DMS 273 (cell line): Measurements from ENCODE around the gene TRIM2.
"Not testable (repeated sequence)": the region's sequence is repeated elsewhere in the genome, so short reads cannot be mapped to it uniquely, and the experiment has no call there.

Experiments
- DNase-seq: peaks from one replicate; lab custom pipeline; 2025; ENCODE audit not compliant: unreplicated experiment; lab: John Stamatoyannopoulos, UW

The TRIM2 gene

GRCh38 chr4:153189016-153189801, 15.0 kb upstream of the TRIM2 start:
- DNase-seq, result no peak

GRCh38 chr4:153191795-153192363, 12.4 kb upstream of the TRIM2 start:
- no peak for DNase-seq

DNA sequence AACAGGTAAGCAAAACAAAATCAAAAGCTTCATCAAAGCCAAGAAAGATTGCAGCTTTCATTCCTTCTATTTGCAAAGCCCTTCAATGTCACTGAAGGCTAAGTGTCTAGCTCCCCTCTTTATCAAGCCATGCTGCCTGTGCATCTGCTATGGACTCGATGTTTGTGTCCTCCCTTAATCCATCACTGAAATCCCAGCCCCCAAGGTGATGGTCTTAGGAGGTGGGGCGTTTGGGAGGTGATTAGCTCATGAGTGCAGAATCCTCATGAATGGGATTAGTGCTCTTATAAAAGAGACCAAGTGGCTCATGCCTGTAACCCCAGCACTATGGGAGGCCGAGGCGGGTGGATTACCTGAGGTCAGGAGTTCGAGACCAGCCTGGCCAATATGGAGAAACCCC, 6.9 kb upstream of the TRIM2 start:
- DNase-seq, result no peak

- DNase-seq, result no peak
Measured at GRCh38 chr4:153198719-153199118, 5.5 kb upstream of the TRIM2 start.

- DNase-seq, result not testable (repeated sequence)
Measured at GRCh38 chr4:153203746-153204145, 497 bp upstream of the TRIM2 start.

- DNase-seq, result no peak
Measured at GRCh38 chr4:153204728-153205648, 745 bp downstream of the TRIM2 start.

DNA sequence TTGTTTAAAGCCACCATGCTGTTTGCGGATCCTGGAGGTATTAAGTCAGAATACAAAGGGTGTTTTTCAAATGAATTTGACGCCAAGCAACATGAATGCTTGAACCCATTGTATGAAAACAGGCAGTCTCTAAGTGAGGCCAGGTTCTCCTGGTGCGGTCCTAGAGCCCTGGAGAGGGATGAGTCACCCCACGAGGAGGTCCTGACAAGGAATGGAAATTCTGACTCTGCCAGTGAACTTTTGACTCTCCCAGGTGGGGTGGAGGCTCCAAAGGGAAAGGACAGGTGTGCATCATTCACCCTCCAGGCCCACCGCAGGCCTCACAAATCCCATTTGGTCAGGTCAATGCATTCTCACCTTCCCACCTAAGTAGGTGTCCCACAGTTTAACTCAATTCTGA, 1.5 kb downstream of the TRIM2 start:
- no peak for DNase-seq

GRCh38 chr4:153206534-153206933, 2.3 kb downstream of the TRIM2 start:
- DNase-seq, result no peak

DNA sequence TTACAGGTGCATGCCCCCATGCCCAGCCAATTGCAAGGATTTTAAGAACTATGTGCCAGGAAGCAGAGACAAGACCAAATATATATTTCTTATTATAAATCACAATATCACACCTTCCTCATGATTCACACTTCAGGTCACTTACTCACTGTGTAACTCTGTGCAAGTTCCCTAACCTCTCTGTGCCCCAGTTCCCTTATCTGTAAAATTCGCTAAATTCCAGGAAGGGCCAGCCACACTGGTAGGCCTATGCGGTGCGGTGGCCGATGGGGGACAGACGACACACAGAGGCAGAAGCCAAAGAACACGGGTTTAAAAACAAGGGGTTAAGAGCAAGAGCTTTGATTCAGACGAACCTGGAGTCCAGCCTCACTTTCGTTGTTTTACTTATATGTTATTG, 2.8 kb downstream of the TRIM2 start:
- no peak for DNase-seq

DNA sequence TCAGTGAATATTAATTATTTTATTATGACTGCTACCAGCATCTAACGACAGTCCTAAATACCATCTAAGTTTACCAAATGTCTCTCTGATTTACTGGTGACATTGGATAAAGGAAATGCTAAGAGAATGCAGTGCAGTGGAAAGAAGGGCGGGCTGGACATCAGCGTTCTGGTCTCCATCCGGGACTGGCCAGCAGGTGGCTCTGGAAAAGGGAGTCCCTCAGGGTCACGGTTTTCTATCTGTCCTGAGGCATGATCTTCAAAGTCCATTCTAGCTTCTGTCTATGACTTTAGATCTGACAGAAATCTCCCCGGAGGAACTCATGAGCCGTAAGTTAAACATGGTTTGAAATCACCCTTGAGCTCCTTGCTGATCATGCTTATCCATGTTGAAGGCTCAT, 3.3 kb downstream of the TRIM2 start:
- peak; percentile 13 for DNase-seq

GRCh38 chr4:153209410-153209809, 5.2 kb downstream of the TRIM2 start:
- no peak for DNase-seq

GRCh38 chr4:153210727-153211126, 6.5 kb downstream of the TRIM2 start:
- DNase-seq, result no peak

GRCh38 chr4:153211986-153212728, 7.9 kb downstream of the TRIM2 start:
- no peak for DNase-seq

GRCh38 chr4:153212736-153213135, 8.5 kb downstream of the TRIM2 start:
- DNase-seq, result no peak

DNA sequence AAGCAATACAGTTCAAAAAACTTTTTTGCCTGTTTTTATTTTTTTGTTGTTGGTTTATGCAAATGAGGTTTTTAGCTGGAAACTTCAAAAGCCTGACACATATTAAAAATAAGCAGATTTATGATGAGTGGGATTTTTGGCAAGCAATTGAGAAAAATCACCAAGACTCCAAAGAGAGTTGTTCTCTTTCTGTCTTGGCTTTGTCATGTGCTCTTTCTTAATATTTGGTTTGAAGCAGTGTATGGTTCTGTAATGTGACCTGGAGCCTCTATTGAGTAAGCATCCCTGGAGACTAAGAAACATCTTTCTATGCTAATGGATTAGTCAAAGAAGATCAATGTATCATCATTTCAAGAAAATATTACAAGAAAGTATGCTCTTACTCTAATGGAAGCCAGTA, 11.7 kb downstream of the TRIM2 start:
- no peak for DNase-seq

DNA sequence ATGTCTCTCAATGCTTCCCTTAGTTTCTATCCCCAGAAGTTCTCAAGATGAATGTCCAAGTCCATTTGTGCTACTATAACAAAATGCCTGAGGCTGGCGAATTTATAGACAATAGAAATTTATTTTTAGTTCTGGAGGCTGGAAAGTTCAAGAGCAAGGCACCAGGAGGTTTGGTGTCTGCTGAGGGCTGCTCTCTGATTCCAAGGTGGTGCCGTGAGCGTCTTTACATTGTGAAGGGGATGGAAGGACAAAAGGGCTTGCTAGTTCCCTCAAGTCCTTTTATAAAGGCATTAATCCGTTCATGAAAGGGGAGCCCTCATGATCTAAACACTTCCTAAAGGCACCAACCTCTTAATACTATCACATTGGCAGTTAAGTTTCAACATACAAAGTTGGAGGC, 12.3 kb downstream of the TRIM2 start:
- DNase-seq, result no peak

GRCh38 chr4:153217440-153217839, 13.2 kb downstream of the TRIM2 start:
- no peak for DNase-seq

DNA sequence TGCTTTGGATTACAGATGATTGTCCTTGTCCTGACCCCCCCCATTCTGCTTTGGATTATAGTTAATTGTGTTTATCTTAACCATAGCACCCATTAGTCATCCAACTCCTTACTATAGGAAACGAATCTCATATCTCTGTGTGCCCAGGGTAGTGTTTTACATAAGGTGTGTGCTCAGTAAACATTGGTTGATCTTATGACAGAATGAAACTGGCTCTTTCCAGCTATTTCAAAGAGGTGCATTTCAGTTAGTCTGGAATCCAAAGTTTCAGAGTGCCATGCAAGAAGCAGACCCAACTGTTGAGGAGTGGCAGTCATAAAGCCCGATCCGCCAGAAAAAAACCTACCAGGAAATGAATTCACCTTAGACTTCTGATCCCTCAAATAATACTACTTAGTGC, 14.7 kb downstream of the TRIM2 start:
- no peak for DNase-seq

GRCh38 chr4:153220682-153221395, 16.6 kb downstream of the TRIM2 start:
- DNase-seq, result no peak
